ENCODE measurements around the gene ENO3. TPM values are rescaled to one million over a fixed set of nuclear protein-coding genes. Genes with fewer than 3 reads are reported as not detected.

ENO3 gene
- total and polyA plus RNA-seq, 2 experiments from 2014 or later = 12.1 to 19.6 TPM

- peaks cover 6% of the 10 kb centered on the region for H3K79me2 ChIP-seq (replicated peaks; ENCODE audit: insufficient read depth)
- Mint-ChIP-seq H3K4me3 (no peak overlapping the region; the same call in 2 of the 3 replicates), H3K36me3 (ENCODE audit: low read depth) (peaks cover 38% of the 10 kb centered on the region), H3K27me3 (ENCODE audit: insufficient read depth, low read depth, poor library complexity) (peaks cover 53% of the 10 kb centered on the region), H3K4me1 (peaks cover 22% of the 10 kb centered on the region), H3K9me3 (no peaks in the 10 kb centered on the region), H3K27ac (no peak overlapping the region)
- 0 out of 2 replicates have a peak, but pooled peaks cover 9% of the 10 kb centered on the region for H4K20me1 ChIP-seq (replicated peaks; ENCODE audit: insufficient read depth)
- H3K36me3 ChIP-seq (ENCODE audit: insufficient read depth) = no peaks in the 10 kb centered on the region
- no peak overlapping the region for H3K27ac ChIP-seq (ENCODE audit: low read depth)
- H3K27me3 ChIP-seq (ENCODE audit: insufficient read depth) = peaks cover 62% of the 10 kb centered on the region
- DNase-seq (ENCODE audit: low spot score) (no peak), ATAC-seq (no peak)
- TF ChIP-seq REST (IDR thresholded peaks at IDR 0.05; ENCODE audit: unreplicated experiment) = no peak
- TF ChIP-seq POLR2AphosphoS5 (IDR thresholded peaks at IDR 0.05; ENCODE audit: low read depth) = no peak
- TF ChIP-seq CREB1 (CRISPR knock-in tag; IDR thresholded peaks at IDR 0.05; ENCODE audit: low read depth) = no peak
- no peak for TF ChIP-seq NANOG (IDR thresholded peaks at IDR 0.05; ENCODE audit: borderline replicate concordance)
- no peak for TF ChIP-seq STAT1 (IDR thresholded peaks at IDR 0.05; ENCODE audit: unreplicated experiment)
- no peak for TF ChIP-seq EZH2phosphoT487 (IDR thresholded peaks at IDR 0.05; ENCODE audit: unreplicated experiment)
- TF ChIP-seq EZH2 (IDR thresholded peaks at IDR 0.05; ENCODE audit: low read depth, unreplicated experiment) = no peak
- no peak for TF ChIP-seq ETS1 (IDR thresholded peaks at IDR 0.05)
- TF ChIP-seq ZNF114 (CRISPR knock-in tag; IDR thresholded peaks at IDR 0.05) = no peak
- no peak for TF ChIP-seq ZNF331 (CRISPR knock-in tag; IDR thresholded peaks at IDR 0.05; ENCODE audit: low read depth)
- TF ChIP-seq ZNF462 (CRISPR knock-in tag; IDR thresholded peaks at IDR 0.05) = no peak
- TF ChIP-seq JUNB (IDR thresholded peaks at IDR 0.05; ENCODE audit: unreplicated experiment) = no peak
- no peak for TF ChIP-seq CTCF (conservative IDR thresholded peaks at IDR 0.05; ENCODE audit: low read depth in 2 of 2)
- no peak overlapping the region for H2AFZ ChIP-seq
- H3K9me2 ChIP-seq (ENCODE audit: insufficient read depth) = no peaks in the 10 kb centered on the region
- peaks cover 13% of the 10 kb centered on the region for H3K4me1 ChIP-seq (ENCODE audit: insufficient read depth)
- H3K4me3 ChIP-seq = no peak overlapping the region
- no peak overlapping the region for H3K4me2 ChIP-seq
- H3F3A ChIP-seq (replicated peaks; ENCODE audit: low read depth) = peaks cover 6% of the 10 kb centered on the region; the same call in 1 of the 2 replicates
Observed at GRCh38 chr17:4974115-4974670, 23.3 kb downstream of the ENO3 start.
